ENCODE results near the gene CCDC85B. TPM values are rescaled to one million over a fixed set of nuclear protein-coding genes. Genes with fewer than 3 reads are reported as not detected.

CCDC85B gene
- total and polyA plus RNA-seq, 10 donors, result 38.7 to 131 (median 51.3) TPM

- Histone ChIP-seq H3K4me3 (peak overlapping the region; percentile 30 to 77 (median 47)), H3K27me3 (replicated peaks in 1 of 7) (peaks cover 0 to 11% (median 0%) of the 10 kb centered on the region in 7 donors), H3K9me3 (no peaks in the 10 kb centered on the region), H3K36me3 (no peaks in the 10 kb centered on the region), H3K4me1 (peaks cover 16 to 58% (median 45%) of the 10 kb centered on the region in 6 donors), H3K27ac (peak overlapping the region; percentile 63 to 91 (median 83))
- peak; percentile 98 for DNase-seq
- WGBS, 5 donors, result 5 to 10% (median 6%) methylated on average over 48 to 54 of the region's 54 CpGs
- peak in 1 of 3 donors; percentile 43 for TF ChIP-seq POLR2A (IDR thresholded peaks at IDR 0.05)
- TF ChIP-seq CTCF (IDR thresholded peaks at IDR 0.05 in 8 of 11, conservative IDR thresholded peaks at IDR 0.05 in 3 of 11), result peak in 2 of 11 experiments; percentile 8 to 51
- peak; percentile 94 to 98 (median 96) for TF ChIP-seq POLR2AphosphoS5 (IDR thresholded peaks at IDR 0.05)
- intact Hi-C loops (cut with DNase I; ENCODE audit: low total_unique reads), result no loop called here
Measured at GRCh38 chr11:65873318-65874156, 16.9 kb upstream of the CCDC85B start.

- H3K27me3 ChIP-seq (replicated peaks in 1 of 7), result no peaks in the 10 kb centered on the region
- intact Hi-C loops (cut with DNase I; ENCODE audit: low total_unique reads), result no loop called here
- peak within 1 kb of the TSS in 6 of 8 donors; percentile 3 to 58 (median 28) for H3K4me3 ChIP-seq
- no peak for TF ChIP-seq POLR2A (IDR thresholded peaks at IDR 0.05)
- TF ChIP-seq CTCF (IDR thresholded peaks at IDR 0.05 in 8 of 11, conservative IDR thresholded peaks at IDR 0.05 in 3 of 11), result no peak
- TF ChIP-seq POLR2AphosphoS5 (IDR thresholded peaks at IDR 0.05), result peak; percentile 59 to 78 (median 64)
- 6 to 34% (median 19%) methylated on average over 6 to 7 of the region's 7 CpGs for WGBS, 5 donors
- no peaks in the 10 kb centered on the region for H3K9me3 ChIP-seq
- peaks cover 0 to 35% (median 24%) of the 10 kb centered on the region in 6 donors for H3K36me3 ChIP-seq
- H3K27ac ChIP-seq, result peak within 1 kb of the TSS in 5 of 8 donors; percentile 33 to 79 (median 65)
- peak; percentile 86 for DNase-seq
- H3K4me1 ChIP-seq, result peaks cover 1 to 49% (median 26%) of the 10 kb centered on the region in 6 donors
Measured at GRCh38 chr11:65879617-65880016, 10.9 kb upstream of the CCDC85B start, which contains the start of gene CTSW. CTSW (plus strand) TSS chr11:65879837; CDS start chr11:65879855, 18 bp downstream.

- Histone ChIP-seq H3K9me3 (no peaks in the 10 kb centered on the region), H3K4me3 (peak overlapping the region in 6 of 8 donors; percentile 3 to 58 (median 28)), H3K27ac (peak overlapping the region in 5 of 8 donors; percentile 18 to 79 (median 65)), H3K27me3 (replicated peaks in 1 of 7) (no peaks in the 10 kb centered on the region), H3K4me1 (peaks cover 5 to 53% (median 30%) of the 10 kb centered on the region in 6 donors), H3K36me3 (peaks cover 0 to 39% (median 26%) of the 10 kb centered on the region in 6 donors)
- no peak for TF ChIP-seq POLR2A (IDR thresholded peaks at IDR 0.05)
- no peak for TF ChIP-seq CTCF (IDR thresholded peaks at IDR 0.05 in 8 of 11, conservative IDR thresholded peaks at IDR 0.05 in 3 of 11)
- no peak for TF ChIP-seq POLR2AphosphoS5 (IDR thresholded peaks at IDR 0.05)
- 61 to 81% (median 70%) methylated on average over 7 of the region's 7 CpGs for WGBS, 5 donors
- DNase-seq, result no peak
- intact Hi-C loops (cut with DNase I; ENCODE audit: low total_unique reads), result no loop called here
Measured at GRCh38 chr11:65880027-65880426, 10.4 kb upstream of the CCDC85B start.

Measured in spleen (tissue), 11 donors.